SW480 (cell line): Measurements from ENCODE around the gene GPR152.
"Not testable (repeated sequence)": the region's sequence is repeated elsewhere in the genome, so short reads cannot be mapped to it uniquely, and the experiment has no call there.

ENCODE experiments used
- DNase-seq: peaks from one replicate; pipeline ENCODE4 v3.0.0-alpha.2; 2016; ENCODE audit warnings: low spot score

The GPR152 gene

DNA sequence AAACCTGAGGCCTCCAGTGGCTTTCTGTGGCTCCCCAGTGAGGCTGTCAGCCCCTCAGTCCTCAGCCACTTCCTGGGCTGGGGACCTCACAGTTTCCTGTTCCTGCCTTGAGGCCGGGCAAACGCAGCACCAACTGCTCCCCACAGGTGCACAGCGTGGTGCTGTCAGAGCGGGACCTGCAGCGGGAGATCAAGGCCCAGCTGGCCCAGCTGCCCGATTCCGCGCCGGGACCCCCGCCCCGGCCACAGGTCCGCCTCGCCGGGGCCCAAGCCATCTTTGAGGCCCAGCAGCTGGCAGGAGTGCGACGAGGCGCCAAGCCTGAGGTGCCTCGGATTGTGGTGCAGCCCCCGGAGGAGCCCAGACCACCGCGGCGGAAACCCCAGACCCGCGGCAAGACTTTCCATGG is 43.3 kb downstream of the GPR152 start:
- no peak for DNase-seq

GRCh38 chr11:67408437-67409200 is 43.9 kb downstream of the GPR152 start:
- no peak for DNase-seq

- DNase-seq = no peak
These were observed 44.8 kb downstream of the GPR152 start for GRCh38 chr11:67407688-67408163.

DNA sequence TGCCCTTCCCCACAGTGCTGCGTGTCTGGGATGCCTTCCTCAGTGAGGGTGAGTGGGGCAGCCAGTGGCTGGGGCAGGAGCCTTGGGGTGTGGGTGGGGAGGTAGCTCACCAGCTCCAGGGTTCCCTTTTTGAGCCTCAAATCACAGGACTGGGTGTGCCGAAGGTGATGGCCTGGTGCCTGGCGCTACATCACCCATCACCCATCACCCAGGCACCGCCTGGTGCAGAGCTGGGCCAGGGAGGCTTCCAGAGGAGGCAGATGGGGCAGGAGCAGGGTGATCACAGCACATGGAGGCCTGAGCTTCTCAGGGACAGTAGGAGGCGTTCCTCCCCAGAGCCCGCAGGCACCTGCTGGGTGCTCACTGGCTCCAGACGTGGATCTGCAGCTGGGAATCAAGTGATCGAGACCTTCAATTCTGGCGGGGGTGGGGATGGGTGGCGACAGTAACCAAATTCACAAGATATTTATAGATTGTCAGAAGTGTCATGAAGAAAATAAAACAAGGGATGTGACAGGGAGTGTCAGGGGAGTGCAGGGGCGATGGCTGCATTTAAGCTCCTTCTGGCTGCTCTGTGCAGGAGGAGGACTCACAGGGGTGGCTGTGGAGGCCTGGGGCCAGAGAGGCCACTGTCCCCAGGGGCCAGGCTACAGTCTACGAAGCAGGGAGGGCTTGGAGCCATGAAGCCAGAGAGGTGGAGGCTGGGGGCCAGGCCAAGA is 45.4 kb downstream of the GPR152 start:
- no peak for DNase-seq

DNA sequence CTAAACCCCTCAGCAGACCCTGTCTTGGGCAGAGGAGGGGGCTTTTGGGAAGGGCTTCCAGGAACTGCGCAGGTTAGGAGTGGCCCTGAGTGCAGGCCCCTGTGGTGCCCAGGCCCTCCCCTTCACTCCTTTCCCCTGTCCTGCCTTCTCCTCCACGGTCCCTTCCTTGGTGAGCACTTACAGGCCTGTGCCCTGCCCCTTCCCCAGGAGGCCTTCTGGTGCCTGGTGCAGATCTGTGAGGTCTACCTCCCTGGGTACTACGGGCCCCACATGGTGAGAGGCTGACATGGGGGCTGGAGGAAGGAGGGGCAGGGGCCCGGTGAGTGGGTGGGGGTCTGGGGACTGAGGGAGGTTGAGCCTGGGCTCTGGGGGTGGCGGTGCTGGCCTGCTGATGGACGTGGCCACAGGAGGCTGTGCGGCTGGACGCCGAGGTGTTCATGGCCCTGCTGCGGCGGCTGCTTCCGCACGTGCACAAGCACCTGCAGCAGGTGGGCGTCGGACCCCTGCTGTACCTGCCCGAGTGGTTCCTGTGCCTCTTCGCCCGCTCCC is 46.0 kb downstream of the GPR152 start:
- no peak for DNase-seq

- no peak for DNase-seq
These were observed 46.7 kb downstream of the GPR152 start for GRCh38 chr11:67405688-67406339.

DNA sequence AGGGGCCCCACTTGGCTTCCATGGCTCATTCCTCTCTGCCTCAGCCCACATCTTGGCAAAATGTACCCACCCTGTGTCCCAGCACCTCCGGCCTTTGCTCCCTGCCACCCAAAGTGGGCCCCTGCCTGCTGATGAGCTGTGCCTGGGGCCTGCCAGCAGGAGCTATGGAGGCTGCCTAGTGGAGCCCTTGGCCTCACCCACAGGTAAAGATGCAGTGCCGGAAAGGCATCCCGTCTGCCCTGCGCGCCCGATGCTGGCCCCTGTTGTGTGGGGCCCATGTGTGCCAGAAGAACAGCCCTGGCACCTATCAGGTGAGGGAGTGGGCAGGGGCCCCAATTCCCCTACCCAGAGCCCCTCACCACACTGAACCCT is 47.3 kb downstream of the GPR152 start:
- no peak for DNase-seq

DNA sequence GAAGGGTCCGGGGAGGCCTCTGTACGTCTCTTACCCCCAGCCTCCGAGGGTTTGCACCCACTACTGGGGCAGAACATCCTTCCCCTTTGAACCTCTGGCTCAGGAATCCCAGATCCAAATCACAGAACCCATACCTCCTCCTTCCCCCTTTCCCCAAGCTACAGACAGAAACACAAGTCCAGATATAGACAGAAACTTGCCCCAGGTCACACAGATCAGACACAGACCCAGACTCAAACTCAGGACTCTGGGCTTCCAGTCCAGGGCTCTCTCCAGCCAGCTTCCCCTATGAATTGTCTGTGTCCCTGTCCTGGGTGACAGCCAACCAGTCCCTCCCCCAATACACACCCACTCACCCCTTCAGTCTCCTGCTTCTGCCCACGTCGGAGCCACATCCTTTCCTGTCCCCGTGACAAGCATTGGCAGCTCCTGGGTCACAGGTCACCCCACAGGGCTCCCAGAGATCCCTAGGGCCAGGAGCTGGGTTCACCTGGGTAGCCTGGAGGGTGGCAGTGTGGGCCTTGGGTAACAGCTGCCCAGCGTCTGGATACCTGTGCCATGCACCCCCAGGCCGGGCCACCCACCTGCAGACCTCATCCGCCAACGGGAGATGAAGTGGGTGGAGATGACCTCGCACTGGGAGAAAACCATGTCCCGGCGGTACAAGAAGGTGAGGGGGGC is 47.9 kb downstream of the GPR152 start:
- no peak for DNase-seq

GRCh38 chr11:67403085-67403484 is 49.4 kb downstream of the GPR152 start:
- DNase-seq = not testable (repeated sequence)

DNA sequence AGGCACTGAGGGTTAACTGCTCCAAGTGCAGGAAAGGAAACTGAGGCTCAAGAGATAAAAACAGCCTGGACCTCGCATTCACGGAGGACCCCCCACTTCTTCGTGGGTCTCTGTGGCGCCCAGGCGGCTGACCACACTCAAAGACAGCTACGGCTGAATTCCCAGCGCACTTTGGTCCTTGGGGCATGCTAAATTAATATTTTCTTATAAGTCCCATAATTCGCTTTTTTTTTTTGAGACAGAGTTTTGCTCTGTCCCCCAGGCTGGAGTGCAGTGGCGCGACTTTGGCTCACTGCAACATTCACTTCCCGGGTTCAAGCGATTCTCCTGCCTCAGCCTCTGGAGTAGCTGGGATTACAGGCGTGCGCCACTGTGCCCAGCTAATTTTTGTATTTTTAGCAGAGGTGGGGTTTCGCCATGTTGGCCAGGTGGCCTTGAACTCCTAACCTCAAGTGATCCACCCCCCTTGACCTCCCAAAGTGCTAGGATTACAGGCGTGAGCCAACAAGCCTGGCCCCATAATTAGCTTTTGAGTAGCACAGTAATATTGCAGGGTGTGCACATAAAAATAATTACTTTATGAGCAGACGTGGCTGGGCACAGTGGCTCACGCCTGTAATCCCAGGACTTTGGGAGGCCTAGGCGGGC is 50.2 kb downstream of the GPR152 start:
- not testable (repeated sequence) for DNase-seq

GRCh38 chr11:67401495-67402191 is 50.9 kb downstream of the GPR152 start, which contains the start of gene PPP1CA:
TSS of gene PPP1CA (minus strand) at chr11:67401858. CDS start at chr11:67401782, 76 bp downstream.
- DNase-seq = peak; percentile 89
